ENCODE data around the gene HSPA1B.
"Not testable (repeated sequence)": the region's sequence is repeated elsewhere in the genome, so short reads cannot be mapped to it uniquely, and the experiment has no call there.

Gene HSPA1B

GRCh38 chr6:31860349-31860748, 32.8 kb downstream of the HSPA1B start:
- no peak for DNase-seq

GRCh38 chr6:31861150-31861549, 33.6 kb downstream of the HSPA1B start:
- no peak for DNase-seq

GRCh38 chr6:31861919-31862343, 34.4 kb downstream of the HSPA1B start:
- no peak for DNase-seq

GRCh38 chr6:31862344-31863235, 35.1 kb downstream of the HSPA1B start, which contains the start of gene NEU1:
Gene NEU1 (minus strand): TSS chr6:31862821. CDS start chr6:31862776, 45 bp downstream.
- DNase-seq, result peak; percentile 98 to 99

GRCh38 chr6:31864123-31864562, 36.6 kb downstream of the HSPA1B start:
- DNase-seq, result peak in 1 of 2 donors; percentile 40

GRCh38 chr6:31864818-31865204, 37.3 kb downstream of the HSPA1B start:
- no peak for DNase-seq

- no peak for DNase-seq
Measured at GRCh38 chr6:31865205-31866118, 37.9 kb downstream of the HSPA1B start.

- not testable (repeated sequence) for DNase-seq
Measured at GRCh38 chr6:31868658-31868971, 41.1 kb downstream of the HSPA1B start.

- DNase-seq, result no peak
Measured at GRCh38 chr6:31869343-31869742, 41.8 kb downstream of the HSPA1B start.

GRCh38 chr6:31870385-31870921, 42.9 kb downstream of the HSPA1B start:
- no peak for DNase-seq

- DNase-seq, result no peak
Measured at GRCh38 chr6:31871046-31871659, 43.6 kb downstream of the HSPA1B start.

- no peak for DNase-seq
Measured at GRCh38 chr6:31874084-31874670, 46.6 kb downstream of the HSPA1B start.

- no peak for DNase-seq
Measured at GRCh38 chr6:31874836-31875572, 47.5 kb downstream of the HSPA1B start.

GRCh38 chr6:31875877-31876276, 48.3 kb downstream of the HSPA1B start:
- no peak for DNase-seq

GRCh38 chr6:31876357-31876756, 48.8 kb downstream of the HSPA1B start:
- DNase-seq, result no peak

GRCh38 chr6:31877125-31877650, 49.6 kb downstream of the HSPA1B start:
- DNase-seq, result no peak

GRCh38 chr6:31877651-31878161, 50.2 kb downstream of the HSPA1B start:
- no peak for DNase-seq

- no peak for DNase-seq
Measured at GRCh38 chr6:31878222-31878621, 50.7 kb downstream of the HSPA1B start.

- no peak for DNase-seq
Measured at GRCh38 chr6:31878726-31879125, 51.2 kb downstream of the HSPA1B start, which contains the start of gene SLC44A4. Gene SLC44A4 (minus strand): TSS chr6:31878997. CDS start chr6:31878980, 17 bp downstream.

GRCh38 chr6:31879143-31879542, 51.6 kb downstream of the HSPA1B start:
- no peak for DNase-seq

All from stimulated activated CD4-positive, alpha-beta T cell treated with anti-CD3 and anti-CD28 coated beads, Interleukin-2, amount 100 ng/mL, for 24 hours (primary cell).